Caco-2 (cell line): Measurements from ENCODE around the gene BCL2L14. TPM values are rescaled to one million over a fixed set of nuclear protein-coding genes. Genes with fewer than 3 reads are reported as not detected.

Source experiments
- BruUV-seq: library from RNA; stranded (reverse); fragments of 400-500 nt; replicated peaks from 2 replicates; lab custom pipeline; 2021; lab: Mats Ljungman, UMichigan
- CTCF ChIA-PET: fragments of 300-600 bp; sonication (Branson Sonifier 250); formaldehyde crosslinking; loops from one replicate; lab custom pipeline; 2022; ENCODE audit warnings: antibody characterized with exemption; lab: Charles Lee
- POLR2A ChIA-PET: fragments of 300-600 bp; sonication (Branson Sonifier 250); formaldehyde crosslinking; loops from one replicate; lab custom pipeline; 2022; ENCODE audit warnings: antibody characterized with exemption; lab: Charles Lee
- DNase-seq, 2 experiments: peaks; one replicate each; pipeline versions ENCODE4 v3.0.0 to v3.0.0-alpha.2; 2020 to 2022
- H3K27me3 ChIP-seq: replicated peaks from 2 replicates; pipeline ENCODE4 v1.6.0; 2011; ENCODE audit warnings: low read length; ENCODE audit not compliant: control insufficient read depth, insufficient read depth
- H3K36me3 ChIP-seq: 2 replicates; pipeline ENCODE4 v1.5.1; 2011; ENCODE audit warnings: low read length; ENCODE audit not compliant: control insufficient read depth, insufficient read depth
- H3K4me1 ChIP-seq: fragments of 250-450 bp; sonication (Bioruptor Pico); 2 replicates; pipeline ENCODE4 v1.5.1; 2020; ENCODE audit warnings: mild to moderate bottlenecking
- H3K4me3 ChIP-seq: 2 replicates; pipeline ENCODE4 v1.5.1; 2011; ENCODE audit warnings: low read depth, mild to moderate bottlenecking, control low read depth, low read length
- H3K9me3 ChIP-seq: fragments of 250-450 bp; sonication (Bioruptor Pico); 2 replicates; pipeline ENCODE4 v1.5.1; 2020; ENCODE audit warnings: mild to moderate bottlenecking, moderate library complexity
- H3K27ac Mint-ChIP-seq: one replicate; pipeline ENCODE4 v1.8.0; 2022; ENCODE audit warnings: mixed read lengths; ENCODE audit not compliant: unreplicated experiment
- H3K27me3 Mint-ChIP-seq: one replicate; pipeline ENCODE4 v1.8.0; 2022; ENCODE audit warnings: mixed read lengths; ENCODE audit not compliant: insufficient read depth, unreplicated experiment
- H3K36me3 Mint-ChIP-seq: one replicate; pipeline ENCODE4 v1.8.0; 2022; ENCODE audit warnings: mild to moderate bottlenecking, mixed read lengths; ENCODE audit not compliant: insufficient read depth, unreplicated experiment
- H3K4me1 Mint-ChIP-seq: one replicate; pipeline ENCODE4 v1.8.0; 2022; ENCODE audit warnings: low read depth, mixed read lengths; ENCODE audit not compliant: unreplicated experiment
- H3K4me3 Mint-ChIP-seq: one replicate; pipeline ENCODE4 v1.8.0; 2022; ENCODE audit warnings: mild to moderate bottlenecking, moderate library complexity, mixed read lengths; ENCODE audit not compliant: unreplicated experiment
- H3K9me3 Mint-ChIP-seq: one replicate; pipeline ENCODE4 v1.8.0; 2022; ENCODE audit warnings: mixed read lengths; ENCODE audit not compliant: unreplicated experiment
- CTCF ChIP-seq, 2 experiments: fragments of 200-600 bp in 1 of 2; IDR thresholded peaks; 1 replicate in 1 of 2; 2 replicates in 1 of 2; pipeline versions ENCODE4 v1.5.1 to v1.8.0; 2011 to 2022; ENCODE audit warnings: antibody characterized with exemption in 1 of 2, control low read depth in 1 of 2, inconsistent platforms in 1 of 2, low read depth in 1 of 2, low read length in 1 of 2, mild to moderate bottlenecking in 1 of 2, moderate library complexity in 1 of 2; ENCODE audit not compliant: insufficient read depth in 1 of 2, severe bottlenecking in 1 of 2, unreplicated experiment in 1 of 2
- intact Hi-C: fragments of 100-400 bp; cut with micrococcal nuclease; formaldehyde crosslinking; loops from one replicate; pipeline ENCODE4 v1.10.0; 2022; ENCODE audit not compliant: unreplicated experiment
- total RNA-seq: library from RNA; stranded (reverse); gene quantifications from 2 replicates; pipeline ENCODE4 v1.2.3, GENCODE V29; 2022

BCL2L14 gene
- total RNA-seq, 1 experiment from 2014 or later, result 5.9 TPM

- no peak for DNase-seq
- Mint-ChIP-seq H3K27me3 (no peaks in the 10 kb centered on the region), H3K4me3 (no peak overlapping the region), H3K4me1 (peaks cover 19% of the 10 kb centered on the region), H3K27ac (no peak overlapping the region), H3K9me3 (no peaks in the 10 kb centered on the region), H3K36me3 (peaks cover 23% of the 10 kb centered on the region)
- H3K36me3 ChIP-seq, result peaks cover 3% of the 10 kb centered on the region
- H3K4me3 ChIP-seq, result no peak overlapping the region
- CTCF ChIA-PET, result no interaction called here
- no peaks in the 10 kb centered on the region for H3K9me3 ChIP-seq
- peaks cover 18% of the 10 kb centered on the region; the same call in 1 of the 2 replicates for H3K4me1 ChIP-seq
- TF ChIP-seq CTCF (IDR thresholded peaks at IDR 0.05; ENCODE audit: insufficient read depth in 1 of 2, low read depth in 1 of 2, low read length in 1 of 2, severe bottlenecking in 1 of 2, unreplicated experiment in 1 of 2), result no peak
- intact Hi-C loops, result no loop called here
- POLR2A ChIA-PET, result no interaction called here
- BruUV-seq, result no TSS peak
- no peaks in the 10 kb centered on the region for H3K27me3 ChIP-seq
These were observed 27.9 kb downstream of the BCL2L14 start for GRCh38 chr12:12098691-12099015.

GRCh38 chr12:12099102-12099501 lies 28.4 kb downstream of the BCL2L14 start:
- peaks cover 3% of the 10 kb centered on the region for H3K36me3 ChIP-seq
- no TSS peak for BruUV-seq
- H3K4me1 Mint-ChIP-seq, result peaks cover 19% of the 10 kb centered on the region
- H3K9me3 ChIP-seq, result 0 out of 2 replicates have a peak, but pooled peaks cover under 1% of the 10 kb centered on the region
- H3K36me3 Mint-ChIP-seq, result peaks cover 23% of the 10 kb centered on the region
- no peaks in the 10 kb centered on the region for H3K9me3 Mint-ChIP-seq
- CTCF ChIA-PET, result no interaction called here
- TF ChIP-seq CTCF (IDR thresholded peaks at IDR 0.05; ENCODE audit: insufficient read depth in 1 of 2, low read depth in 1 of 2, low read length in 1 of 2, severe bottlenecking in 1 of 2, unreplicated experiment in 1 of 2), result no peak
- POLR2A ChIA-PET, result no interaction called here
- H3K4me3 ChIP-seq, result no peak overlapping the region
- H3K4me3 Mint-ChIP-seq, result no peak overlapping the region
- no peak overlapping the region for H3K27ac Mint-ChIP-seq
- H3K27me3 ChIP-seq, result no peaks in the 10 kb centered on the region
- intact Hi-C loops, result no loop called here
- no peak for DNase-seq
- no peaks in the 10 kb centered on the region for H3K27me3 Mint-ChIP-seq
- H3K4me1 ChIP-seq, result peaks cover 18% of the 10 kb centered on the region; the same call in 1 of the 2 replicates

- no TSS peak for BruUV-seq
- no peak overlapping the region for H3K27ac Mint-ChIP-seq
These were observed 36.9 kb downstream of the BCL2L14 start for GRCh38 chr12:12107678-12108077.

More at GRCh38 chr12:12107678-12108077, 36.9 kb downstream of the BCL2L14 start:
- ChIA-PET CTCF (no interaction called here), POLR2A (no interaction called here)
- H3K27me3 Mint-ChIP-seq, result no peaks in the 10 kb centered on the region
- H3K4me3 Mint-ChIP-seq, result no peak overlapping the region
- TF ChIP-seq CTCF (IDR thresholded peaks at IDR 0.05; ENCODE audit: insufficient read depth in 1 of 2, low read depth in 1 of 2, low read length in 1 of 2, severe bottlenecking in 1 of 2, unreplicated experiment in 1 of 2), result no peak
- peaks cover 14% of the 10 kb centered on the region; the same call in 1 of the 2 replicates for H3K9me3 ChIP-seq
- no peaks in the 10 kb centered on the region for H3K4me1 ChIP-seq
- H3K27me3 ChIP-seq, result no peaks in the 10 kb centered on the region
- no peak for DNase-seq
- no peak overlapping the region for H3K4me3 ChIP-seq
- no peaks in the 10 kb centered on the region; the same call in 1 of the 2 replicates for H3K36me3 ChIP-seq
- intact Hi-C loops, result no loop called here
- peaks cover 15% of the 10 kb centered on the region for H3K9me3 Mint-ChIP-seq
- peaks cover 57% of the 10 kb centered on the region for H3K36me3 Mint-ChIP-seq
- H3K4me1 Mint-ChIP-seq, result no peaks in the 10 kb centered on the region
